OCI-LY1 (cell line): ENCODE results near the gene TSEN34.

ENCODE experiments used
- H2AFZ ChIP-seq: fragments of 200-600 bp; sonication (generic), shearing (Covaris generic); 2 replicates; pipeline ENCODE4 v1.6.0; 2014; ENCODE audit warnings: antibody characterized with exemption, mild to moderate bottlenecking, low read length
- H3F3A ChIP-seq: fragments of 200-600 bp; sonication (generic), shearing (Covaris generic); 2 replicates; pipeline ENCODE4 v1.6.0; 2014; ENCODE audit warnings: mild to moderate bottlenecking, antibody characterized with exemption, low read length, moderate library complexity; ENCODE audit not compliant: insufficient read depth
- H3K27ac ChIP-seq: fragments of 200-600 bp; sonication (generic); 2 replicates; pipeline ENCODE4 v1.5.1; 2014; ENCODE audit warnings: low read length, mixed run types, mild to moderate bottlenecking, low read depth; ENCODE audit not compliant: poor library complexity, severe bottlenecking
- H3K27me3 ChIP-seq: fragments of 200-600 bp; sonication (generic); 2 replicates; pipeline ENCODE4 v1.6.0; 2014; ENCODE audit warnings: antibody characterized with exemption, mild to moderate bottlenecking, low read length, moderate library complexity; ENCODE audit not compliant: insufficient read depth
- H3K36me3 ChIP-seq: fragments of 200-600 bp; sonication (generic); 2 replicates; pipeline ENCODE4 v1.6.1; 2014; ENCODE audit warnings: mild to moderate bottlenecking, antibody characterized with exemption, low read length, moderate library complexity, mixed read lengths; ENCODE audit not compliant: insufficient read depth
- H3K4me1 ChIP-seq: fragments of 200-600 bp; sonication (generic); 2 replicates; pipeline ENCODE4 v1.5.1; 2014; ENCODE audit warnings: mild to moderate bottlenecking, low read length, moderate library complexity; ENCODE audit not compliant: insufficient read depth, severe bottlenecking
- H3K4me2 ChIP-seq: fragments of 200-600 bp; sonication (generic), shearing (Covaris generic); 2 replicates; pipeline ENCODE4 v1.6.1; 2014; ENCODE audit warnings: low read length
- H3K4me3 ChIP-seq: fragments of 200-600 bp; sonication (generic); 2 replicates; pipeline ENCODE4 v1.5.1; 2014; ENCODE audit warnings: low read length, low read depth, mild to moderate bottlenecking, mixed read lengths; ENCODE audit not compliant: poor library complexity, severe bottlenecking
- H3K79me2 ChIP-seq: fragments of 200-600 bp; shearing (Covaris generic); 2 replicates; pipeline ENCODE4 v1.6.1; 2016; ENCODE audit warnings: mixed run types, low read length, mixed read lengths; ENCODE audit not compliant: insufficient read depth
- H3K9ac ChIP-seq: fragments of 200-600 bp; sonication (generic), shearing (Covaris generic); 2 replicates; pipeline ENCODE4 v1.6.1; 2014; ENCODE audit warnings: mild to moderate bottlenecking, low read length, mixed read lengths
- H3K9me2 ChIP-seq: fragments of 200-600 bp; sonication (generic), shearing (Covaris generic); 2 replicates; pipeline ENCODE4 v1.6.1; 2014; ENCODE audit warnings: low read depth, mild to moderate bottlenecking, low read length, mixed read lengths
- H3K9me3 ChIP-seq: fragments of 200-600 bp; shearing (Covaris generic); 2 replicates; pipeline ENCODE4 v1.6.1; 2014; ENCODE audit warnings: low read length, mixed read lengths
- H4K20me1 ChIP-seq: fragments of 200-600 bp; sonication (generic), shearing (Covaris generic); 2 replicates; pipeline ENCODE4 v1.6.0; 2016; ENCODE audit warnings: mild to moderate bottlenecking, low read length; ENCODE audit not compliant: insufficient read depth
- CTCF ChIP-seq: fragments of 200-600 bp; sonication (generic), shearing (Covaris generic); IDR thresholded peaks from 2 replicates; pipeline ENCODE4 v1.5.1; 2017; ENCODE audit warnings: mild to moderate bottlenecking, antibody characterized with exemption, low read length, moderate library complexity, mixed read lengths
- EZH2 ChIP-seq: fragments of 200-600 bp; sonication (generic), shearing (Covaris generic); IDR thresholded peaks from 2 replicates; pipeline ENCODE4 v1.8.0; 2017; ENCODE audit warnings: borderline replicate concordance, mixed run types, mild to moderate bottlenecking, antibody characterized with exemption, low read length, moderate library complexity, mixed read lengths

Gene TSEN34

GRCh38 chr19:54149021-54149812, 41.9 kb upstream of the TSEN34 start:
- no peaks in the 10 kb centered on the region for H3K27me3 ChIP-seq
- H3K9ac ChIP-seq: no peak overlapping the region
- H3K27ac ChIP-seq: no peak overlapping the region
- no peaks in the 10 kb centered on the region for H3K9me3 ChIP-seq
- TF ChIP-seq CTCF (no peak), EZH2 (no peak)
- no peak overlapping the region for H2AFZ ChIP-seq
- no peaks in the 10 kb centered on the region for H3K9me2 ChIP-seq
- no peaks in the 10 kb centered on the region for H4K20me1 ChIP-seq
- no peaks in the 10 kb centered on the region for H3K79me2 ChIP-seq
- H3K36me3 ChIP-seq: peaks cover 98% of the 10 kb centered on the region
- H3K4me2 ChIP-seq: no peak overlapping the region
- H3K4me1 ChIP-seq: no peaks in the 10 kb centered on the region
- no peak overlapping the region for H3K4me3 ChIP-seq
- no peaks in the 10 kb centered on the region for H3F3A ChIP-seq

- Histone ChIP-seq H3K9me2 (no peaks in the 10 kb centered on the region), H3K79me2 (no peaks in the 10 kb centered on the region), H2AFZ (no peak overlapping the region), H3K9ac (no peak overlapping the region), H3K4me1 (no peaks in the 10 kb centered on the region), H3K4me2 (no peak overlapping the region), H3K4me3 (no peak overlapping the region), H3K9me3 (no peaks in the 10 kb centered on the region), H3K36me3 (peaks cover 98% of the 10 kb centered on the region), H4K20me1 (no peaks in the 10 kb centered on the region), H3K27me3 (no peaks in the 10 kb centered on the region), H3K27ac (no peak overlapping the region), H3F3A (no peaks in the 10 kb centered on the region)
- no peak for TF ChIP-seq EZH2
- no peak for TF ChIP-seq CTCF
These were observed 39.6 kb upstream of the TSEN34 start for GRCh38 chr19:54151362-54152035.

- Histone ChIP-seq H2AFZ (no peak overlapping the region), H3K4me1 (no peaks in the 10 kb centered on the region), H3K79me2 (no peaks in the 10 kb centered on the region), H3K9me3 (no peaks in the 10 kb centered on the region), H3K4me3 (no peak overlapping the region), H4K20me1 (no peaks in the 10 kb centered on the region), H3K9me2 (no peaks in the 10 kb centered on the region), H3K36me3 (peaks cover 98% of the 10 kb centered on the region), H3K27me3 (no peaks in the 10 kb centered on the region), H3K27ac (no peak overlapping the region), H3K4me2 (no peak overlapping the region), H3F3A (no peaks in the 10 kb centered on the region), H3K9ac (no peak overlapping the region)
- TF ChIP-seq CTCF: no peak
- no peak for TF ChIP-seq EZH2
These were observed 38.8 kb upstream of the TSEN34 start for GRCh38 chr19:54152267-54152666.
